A673 (cell line): ENCODE results near the gene COG7. TPM values are rescaled to one million over a fixed set of nuclear protein-coding genes. Genes with fewer than 3 reads are reported as not detected.

Experiments
- BruUV-seq: library from RNA; stranded (reverse); fragments of 400-500 nt; replicated peaks from 2 replicates; lab custom pipeline; 2021; lab: Mats Ljungman, UMichigan
- CTCF ChIA-PET: fragments of 300-600 bp; sonication (Branson Sonifier 250); formaldehyde crosslinking; loops from one replicate; lab custom pipeline; 2022; ENCODE audit warnings: antibody characterized with exemption; lab: Charles Lee
- POLR2A ChIA-PET: fragments of 300-600 bp; sonication (Branson Sonifier 250); formaldehyde crosslinking; loops from one replicate; lab custom pipeline; 2022; ENCODE audit warnings: antibody characterized with exemption; ENCODE audit not compliant: low non-redundant PET; lab: Charles Lee
- DNase-seq: peaks from one replicate; pipeline ENCODE4 v3.0.0-alpha.2; 2015; ENCODE audit warnings: low spot score
- H3K27ac ChIP-seq: fragments of 200-600 bp; sonication (generic); 2 replicates; pipeline ENCODE4 v1.5.1; 2016; ENCODE audit warnings: mixed run types, low read depth, mild to moderate bottlenecking, mixed read lengths, antibody characterized with exemption, low read length; ENCODE audit not compliant: poor library complexity, severe bottlenecking
- H3K27me3 ChIP-seq: fragments of 200-600 bp; sonication (generic); replicated peaks from 2 replicates; pipeline ENCODE4 v1.6.1; 2017; ENCODE audit warnings: mixed run types, low read depth, mild to moderate bottlenecking, mixed read lengths, antibody characterized with exemption, low read length; ENCODE audit not compliant: insufficient read depth, poor library complexity
- H3K36me3 ChIP-seq: fragments of 200-600 bp; sonication (generic); 2 replicates; pipeline ENCODE4 v1.6.1; 2016; ENCODE audit warnings: mixed run types, mild to moderate bottlenecking, mixed read lengths, antibody characterized with exemption, low read length; ENCODE audit not compliant: insufficient read depth, poor library complexity, severe bottlenecking
- H3K4me1 ChIP-seq: fragments of 200-600 bp; sonication (generic); 2 replicates; pipeline ENCODE4 v1.6.1; 2017; ENCODE audit warnings: mixed run types, mild to moderate bottlenecking, mixed read lengths, antibody characterized with exemption, low read length; ENCODE audit not compliant: insufficient read depth, poor library complexity, severe bottlenecking
- H3K4me3 ChIP-seq: fragments of 200-600 bp; sonication (generic); 2 replicates; pipeline ENCODE4 v1.5.1; 2016; ENCODE audit warnings: low read depth, mixed run types, mild to moderate bottlenecking, mixed read lengths, low read length; ENCODE audit not compliant: poor library complexity, severe bottlenecking
- H3K9me3 ChIP-seq: fragments of 200-600 bp; sonication (generic); 2 replicates; pipeline ENCODE4 v1.6.1; 2016; ENCODE audit warnings: mixed run types, low read depth, mild to moderate bottlenecking, mixed read lengths, antibody characterized with exemption, low read length; ENCODE audit not compliant: poor library complexity, severe bottlenecking
- EZH2 ChIP-seq: fragments of 200-600 bp; sonication (generic); IDR thresholded peaks from 2 replicates; pipeline ENCODE4 v1.6.1; 2017; ENCODE audit warnings: borderline replicate concordance, low read depth, mild to moderate bottlenecking, mixed read lengths, antibody characterized with exemption, low read length; ENCODE audit not compliant: poor library complexity, severe bottlenecking
- intact Hi-C: fragments of 100-400 bp; cut with micrococcal nuclease; formaldehyde crosslinking; loops from one replicate; pipeline ENCODE4 v1.10.0; 2022; ENCODE audit not compliant: unreplicated experiment
- total RNA-seq: library from RNA; stranded (reverse); gene quantifications from 2 replicates; pipeline ENCODE4 v1.2.3, GENCODE V29; 2021
- TF ChIP-seq, protein P1 (sequence below): fragments of 300-800, 200-600 bp; sonication (generic); conservative IDR thresholded peaks from 2 replicates; pipeline ENCODE4 v1.5.1; 2017; ENCODE audit warnings: low read depth, mild to moderate bottlenecking, antibody characterized with exemption, low read length, moderate library complexity, mixed read lengths

Gene COG7
- total RNA-seq, 1 experiment from 2014 or later = 33.8 TPM

DNA sequence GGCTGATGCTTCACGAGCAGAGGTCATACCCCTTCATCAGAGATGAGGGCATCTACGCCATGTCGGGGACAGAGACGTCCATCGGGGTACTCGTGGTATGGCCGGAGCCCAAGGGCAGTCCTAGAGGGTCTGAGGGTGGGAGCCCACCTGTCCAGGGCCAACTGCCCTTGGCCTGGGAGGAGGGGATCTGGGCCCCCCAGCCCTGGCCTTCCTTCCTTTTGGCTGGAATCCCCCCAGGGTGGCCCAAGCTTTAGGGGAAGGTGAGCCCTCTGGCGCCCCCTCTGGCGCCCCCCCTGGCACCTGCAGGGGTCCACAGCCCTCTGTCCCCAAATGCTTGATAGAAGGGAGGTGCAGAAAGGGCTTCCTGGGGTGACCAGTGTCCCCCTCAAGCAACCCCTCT, 81.6 kb downstream of the COG7 start:
- ChIA-PET POLR2A (no interaction called here), CTCF (no interaction called here)
- Histone ChIP-seq H3K4me1 (no peaks in the 10 kb centered on the region), H3K9me3 (no peaks in the 10 kb centered on the region), H3K27ac (no peak overlapping the region), H3K4me3 (no peak overlapping the region), H3K36me3 (no peaks in the 10 kb centered on the region), H3K27me3 (no peaks in the 10 kb centered on the region)
- TF ChIP-seq, protein P1, sequence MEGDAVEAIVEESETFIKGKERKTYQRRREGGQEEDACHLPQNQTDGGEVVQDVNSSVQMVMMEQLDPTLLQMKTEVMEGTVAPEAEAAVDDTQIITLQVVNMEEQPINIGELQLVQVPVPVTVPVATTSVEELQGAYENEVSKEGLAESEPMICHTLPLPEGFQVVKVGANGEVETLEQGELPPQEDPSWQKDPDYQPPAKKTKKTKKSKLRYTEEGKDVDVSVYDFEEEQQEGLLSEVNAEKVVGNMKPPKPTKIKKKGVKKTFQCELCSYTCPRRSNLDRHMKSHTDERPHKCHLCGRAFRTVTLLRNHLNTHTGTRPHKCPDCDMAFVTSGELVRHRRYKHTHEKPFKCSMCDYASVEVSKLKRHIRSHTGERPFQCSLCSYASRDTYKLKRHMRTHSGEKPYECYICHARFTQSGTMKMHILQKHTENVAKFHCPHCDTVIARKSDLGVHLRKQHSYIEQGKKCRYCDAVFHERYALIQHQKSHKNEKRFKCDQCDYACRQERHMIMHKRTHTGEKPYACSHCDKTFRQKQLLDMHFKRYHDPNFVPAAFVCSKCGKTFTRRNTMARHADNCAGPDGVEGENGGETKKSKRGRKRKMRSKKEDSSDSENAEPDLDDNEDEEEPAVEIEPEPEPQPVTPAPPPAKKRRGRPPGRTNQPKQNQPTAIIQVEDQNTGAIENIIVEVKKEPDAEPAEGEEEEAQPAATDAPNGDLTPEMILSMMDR = peak; percentile 42; the same call in 1 of the 2 replicates
- TF ChIP-seq EZH2 = no peak
- BruUV-seq = no TSS peak
- intact Hi-C loops = no loop called here
- DNase-seq = no peak

DNA sequence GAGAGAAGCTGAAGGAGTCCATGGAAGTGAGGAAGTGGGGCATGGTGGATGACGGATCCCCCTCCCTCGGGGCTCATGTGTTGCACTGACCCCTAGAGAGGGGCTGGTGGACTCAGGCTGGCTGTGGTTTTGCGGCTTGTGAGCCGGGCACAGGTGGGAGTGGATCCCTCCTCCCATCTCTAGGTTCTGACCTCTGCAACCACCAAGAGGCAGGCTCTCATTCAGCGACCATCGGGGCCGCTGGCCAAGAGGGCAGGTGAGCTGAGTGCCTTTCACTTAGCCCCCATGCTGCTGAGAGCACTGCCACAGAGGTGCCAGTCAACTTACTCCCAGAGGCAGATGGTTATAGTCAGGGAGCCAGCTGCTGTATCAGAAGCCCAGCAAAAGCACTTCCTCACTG, 83.6 kb downstream of the COG7 start:
- DNase-seq = no peak
- Histone ChIP-seq H3K36me3 (no peaks in the 10 kb centered on the region), H3K4me3 (no peak overlapping the region), H3K27ac (no peak overlapping the region), H3K9me3 (no peaks in the 10 kb centered on the region), H3K27me3 (no peaks in the 10 kb centered on the region), H3K4me1 (no peaks in the 10 kb centered on the region)
- no TSS peak for BruUV-seq
- TF ChIP-seq, protein P1 = no peak
- TF ChIP-seq EZH2 = no peak
- ChIA-PET CTCF (no interaction called here), POLR2A (no interaction called here)
- intact Hi-C loops = no loop called here

DNA sequence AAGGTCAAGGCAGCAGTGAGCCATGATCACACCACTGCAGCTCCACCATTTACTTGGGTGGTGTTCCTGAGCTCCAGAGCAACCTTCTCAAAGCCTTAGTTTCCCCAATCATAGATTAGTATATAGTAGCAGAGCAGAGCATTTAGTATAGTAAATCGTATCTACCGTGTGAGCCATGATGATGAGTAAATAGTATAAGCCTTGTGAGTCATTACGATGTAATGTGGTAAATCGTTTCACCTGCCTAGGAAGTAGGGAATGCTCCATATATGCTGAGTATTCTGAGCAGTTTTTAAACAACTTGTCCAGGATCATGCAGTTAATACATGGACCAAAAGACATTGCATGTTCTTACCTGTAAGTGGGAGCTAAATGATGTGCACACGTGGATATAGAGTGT, 84.5 kb downstream of the COG7 start:
- no peaks in the 10 kb centered on the region for H3K36me3 ChIP-seq
- ChIA-PET POLR2A (no interaction called here), CTCF (no interaction called here)
- no peak overlapping the region for H3K27ac ChIP-seq
- H3K27me3 ChIP-seq = no peaks in the 10 kb centered on the region
- TF ChIP-seq EZH2 = no peak
- TF ChIP-seq, protein P1 = no peak
- H3K4me3 ChIP-seq = no peak overlapping the region
- no peaks in the 10 kb centered on the region for H3K4me1 ChIP-seq
- no TSS peak for BruUV-seq
- no peak for DNase-seq
- no peaks in the 10 kb centered on the region for H3K9me3 ChIP-seq
- intact Hi-C loops = no loop called here
